Measurements from ENCODE around the gene WDR81.
"Not testable (repeated sequence)": the region's sequence is repeated elsewhere in the genome, so short reads cannot be mapped to it uniquely, and the experiment has no call there.

- not testable (repeated sequence) for TF ChIP-seq CTCF (IDR thresholded peaks at IDR 0.05; ENCODE audit: low read length); EZH2 (IDR thresholded peaks at IDR 0.05; ENCODE audit: borderline replicate concordance, low read length)
Measured at GRCh38 chr17:1773000-1773695, 48.6 kb downstream of the WDR81 start.

Data from OCI-LY1 (cell line).